GM19438 (cell line): Measurements from ENCODE around the gene PRIMA1.

Experiments
- ATAC-seq: cut with Tn5 transposase; IDR thresholded peaks from one replicate; pipeline ENCODE4 v1.9.1; 2021; ENCODE audit warnings: low read depth; ENCODE audit not compliant: unreplicated experiment

The PRIMA1 gene

DNA sequence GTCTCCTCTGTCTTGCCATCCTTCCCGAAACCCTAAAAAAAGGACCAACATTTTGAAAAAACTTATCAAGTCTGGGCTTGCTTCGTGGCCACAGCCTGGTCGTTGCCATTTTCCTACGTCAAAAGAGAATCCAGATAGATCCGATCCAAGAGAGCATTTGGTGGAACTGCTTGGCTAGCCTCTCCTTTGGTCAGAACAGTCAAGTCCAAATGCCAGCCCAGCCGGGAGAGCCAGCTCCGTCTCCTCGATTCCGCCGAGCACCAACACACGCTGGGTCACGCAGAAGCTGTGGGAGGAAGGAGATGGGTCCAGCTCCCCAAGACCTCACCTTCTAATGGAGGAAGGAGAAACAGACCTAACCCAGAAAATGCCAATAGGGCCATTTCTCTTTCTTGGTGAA lies 9.3 kb upstream of the PRIMA1 start:
- ATAC-seq: no peak

DNA sequence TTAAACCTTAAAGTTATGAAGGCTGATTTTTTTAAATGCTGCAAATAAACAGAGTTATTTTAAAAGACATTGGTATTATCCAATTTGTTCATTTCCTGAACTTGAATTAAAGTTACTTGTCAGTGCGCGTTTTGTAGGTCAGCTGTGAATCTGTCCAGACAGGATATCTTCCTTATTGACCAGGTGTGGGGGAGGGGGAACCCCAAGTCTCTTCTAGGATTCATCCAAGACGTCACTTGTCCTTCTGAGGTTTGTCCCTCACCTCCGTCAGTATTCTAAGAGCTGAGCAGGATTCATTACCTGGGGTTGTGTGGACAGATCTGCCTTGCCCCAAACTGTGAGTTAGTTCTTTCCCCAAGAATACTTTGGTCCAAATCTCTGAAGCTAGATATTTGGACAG lies 8.8 kb upstream of the PRIMA1 start:
- no peak for ATAC-seq

DNA sequence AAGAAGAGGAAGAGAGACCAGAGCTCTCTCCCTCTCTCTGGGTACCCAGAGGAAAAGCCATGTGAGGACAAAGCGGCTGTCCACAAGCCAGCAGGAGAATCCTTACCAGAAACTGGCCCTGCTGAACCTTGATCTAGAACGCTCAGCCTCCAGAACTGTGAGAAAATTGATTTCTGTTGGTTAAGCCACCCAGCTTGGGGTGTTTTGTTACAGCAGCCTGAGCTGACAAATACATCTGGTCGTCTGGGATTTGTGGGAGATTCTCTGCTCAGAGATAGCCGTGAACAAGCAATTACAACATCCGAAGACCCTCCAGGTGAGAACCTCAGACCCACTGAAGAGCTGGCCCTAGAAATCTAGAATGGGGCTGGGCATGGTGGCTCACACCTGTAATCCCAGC lies 6.5 kb upstream of the PRIMA1 start:
- no peak for ATAC-seq

DNA sequence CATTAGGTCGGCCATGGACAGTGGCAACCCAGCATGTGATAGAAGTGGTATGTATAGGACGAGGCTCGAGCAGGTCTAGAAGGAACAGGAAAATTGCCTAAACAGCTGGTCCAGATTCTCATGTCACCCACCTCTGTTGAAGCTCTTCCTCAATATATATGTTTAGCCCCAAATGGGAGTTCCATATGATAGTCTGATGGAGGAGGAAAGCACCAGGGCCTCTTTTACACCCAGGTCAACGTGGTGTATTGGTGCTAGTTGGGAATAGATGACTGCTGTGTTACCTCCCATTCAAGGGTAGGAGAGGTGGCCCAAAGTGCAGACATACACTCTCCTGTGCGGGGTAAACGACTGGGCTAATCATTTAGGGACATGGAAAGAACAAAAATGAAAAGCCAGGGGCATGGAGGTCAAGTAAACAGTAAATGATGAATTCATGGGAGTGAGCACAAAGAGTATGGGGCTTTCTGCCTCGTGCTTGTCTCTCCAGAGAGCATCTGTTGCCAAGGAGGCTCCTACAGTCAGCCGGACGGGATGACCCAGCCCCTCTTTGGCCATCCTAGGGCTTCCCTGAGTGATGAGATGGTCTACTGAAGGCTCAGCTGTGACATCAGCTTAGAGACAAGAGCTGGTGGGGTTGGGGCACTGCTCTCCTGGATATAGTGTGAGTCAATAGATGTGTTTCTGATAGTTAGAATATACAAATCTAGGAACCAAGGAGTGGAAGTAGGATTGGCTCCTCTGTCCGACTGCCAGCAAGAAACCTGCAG lies 5.5 kb upstream of the PRIMA1 start:
- no peak for ATAC-seq

DNA sequence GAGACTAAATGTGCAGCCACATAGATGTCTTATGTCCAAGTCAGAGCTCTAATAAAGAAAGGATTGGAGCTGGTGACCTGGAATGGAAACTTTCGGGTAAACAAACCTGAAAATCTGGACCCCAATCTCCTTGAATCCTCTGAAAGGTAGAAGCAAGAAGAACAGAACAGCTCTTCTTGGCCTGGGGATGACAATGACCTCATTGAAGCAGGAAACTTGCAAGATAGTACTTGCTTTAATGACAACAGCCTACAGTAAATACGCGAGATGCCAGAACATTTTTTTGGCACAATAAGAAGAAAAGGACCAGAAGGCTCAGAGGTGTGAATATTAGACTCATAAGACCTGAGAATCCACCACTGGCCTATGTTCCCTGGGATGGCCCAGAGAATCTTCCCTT lies 4.1 kb upstream of the PRIMA1 start:
- ATAC-seq: no peak

DNA sequence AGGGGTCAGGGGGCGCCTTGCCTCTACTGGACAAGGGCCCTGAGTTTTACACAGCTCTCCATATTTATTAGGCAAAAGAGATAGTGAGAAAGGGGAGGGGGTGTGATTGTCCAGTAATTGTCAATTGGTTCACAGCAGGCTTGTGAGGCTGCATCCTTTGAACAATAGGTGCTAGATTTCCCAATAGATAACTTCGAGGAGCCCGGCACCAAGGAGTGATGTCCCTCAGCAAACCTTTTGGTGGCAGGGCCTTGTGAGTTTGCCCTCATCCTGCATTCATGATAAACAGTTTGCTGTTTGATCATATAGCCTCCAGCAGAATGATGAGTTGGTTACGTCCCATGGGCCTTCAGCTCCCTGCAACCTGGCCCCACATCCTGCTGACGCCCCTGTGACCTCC lies 2.7 kb upstream of the PRIMA1 start:
- ATAC-seq: no peak

DNA sequence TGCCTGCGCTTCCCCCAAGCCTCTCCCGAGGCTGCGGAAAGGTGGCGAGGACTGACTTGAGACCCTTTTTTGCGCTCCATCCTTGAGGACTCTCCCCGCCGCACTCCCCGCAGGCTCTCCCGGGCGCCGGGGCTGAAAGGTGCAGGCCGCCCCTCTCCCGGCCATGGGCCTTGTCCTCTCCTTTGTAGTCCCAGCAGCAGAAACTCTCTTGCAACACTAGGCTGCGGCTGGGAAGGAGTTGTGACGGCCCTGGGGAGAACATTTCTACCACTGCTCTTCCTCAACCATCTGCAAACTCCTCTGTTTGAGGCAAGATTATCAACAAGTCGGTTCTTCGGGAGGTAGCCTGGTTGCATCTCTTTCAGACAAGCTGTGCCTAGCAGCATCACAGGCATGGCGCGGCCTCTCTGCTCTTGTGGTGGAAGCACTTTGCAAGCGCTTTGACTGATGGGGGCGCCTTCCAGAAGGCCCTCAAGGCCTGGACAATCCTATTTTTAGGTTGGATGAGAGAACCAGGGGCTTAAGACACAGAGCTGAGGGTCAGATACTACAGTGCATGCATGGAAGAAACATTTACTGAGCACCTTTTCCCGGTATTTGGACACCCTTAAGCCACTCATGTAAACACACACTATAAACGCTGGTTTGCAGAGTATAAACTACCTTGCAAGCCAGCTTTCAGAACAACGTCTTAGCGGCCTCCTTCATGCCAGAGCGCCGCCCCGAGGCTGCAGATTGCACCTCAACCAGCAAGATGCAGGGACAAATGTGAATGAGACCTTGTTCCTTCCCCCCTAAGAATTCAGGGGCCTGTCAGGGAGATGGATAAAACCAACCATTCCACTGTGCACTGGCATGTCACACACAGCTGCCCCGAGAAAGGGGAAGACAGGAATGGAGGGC lies 1.2 kb upstream of the PRIMA1 start:
- ATAC-seq: no peak

DNA sequence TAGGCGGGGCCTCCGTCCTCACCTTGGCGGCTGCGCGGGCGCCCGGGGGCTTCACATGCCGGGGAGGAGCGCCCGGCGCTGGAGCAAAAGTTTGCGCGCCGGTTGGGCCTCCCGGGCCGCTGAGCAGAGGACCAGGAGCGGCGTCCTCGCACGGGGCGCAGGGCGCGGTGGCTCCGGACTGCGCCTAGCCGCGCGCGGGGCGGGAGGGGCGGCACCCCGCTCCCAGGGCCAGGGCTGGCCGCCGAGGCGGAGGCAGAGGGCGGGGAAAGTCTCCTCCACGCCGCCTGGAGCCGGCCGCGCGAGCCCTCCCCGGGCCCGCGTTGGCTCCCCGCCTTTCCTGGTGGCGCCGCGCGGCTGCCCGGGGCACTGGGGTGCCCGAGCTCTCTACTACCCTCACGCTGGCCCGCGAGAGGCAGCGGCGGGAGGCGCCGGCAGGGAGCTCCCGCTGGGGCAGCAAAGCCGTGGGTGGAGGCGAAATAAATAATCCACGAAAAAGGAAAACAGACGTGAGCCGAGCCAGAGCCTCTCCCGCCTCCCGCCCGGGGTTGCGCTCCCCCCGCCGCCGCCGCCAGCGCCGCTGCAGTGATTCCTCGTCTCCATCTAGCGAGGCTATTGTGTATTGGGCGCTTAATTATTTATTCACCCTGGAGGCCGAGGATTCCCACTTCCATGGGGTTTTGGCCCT lies 400 bp upstream of the PRIMA1 start:
- no peak for ATAC-seq

DNA sequence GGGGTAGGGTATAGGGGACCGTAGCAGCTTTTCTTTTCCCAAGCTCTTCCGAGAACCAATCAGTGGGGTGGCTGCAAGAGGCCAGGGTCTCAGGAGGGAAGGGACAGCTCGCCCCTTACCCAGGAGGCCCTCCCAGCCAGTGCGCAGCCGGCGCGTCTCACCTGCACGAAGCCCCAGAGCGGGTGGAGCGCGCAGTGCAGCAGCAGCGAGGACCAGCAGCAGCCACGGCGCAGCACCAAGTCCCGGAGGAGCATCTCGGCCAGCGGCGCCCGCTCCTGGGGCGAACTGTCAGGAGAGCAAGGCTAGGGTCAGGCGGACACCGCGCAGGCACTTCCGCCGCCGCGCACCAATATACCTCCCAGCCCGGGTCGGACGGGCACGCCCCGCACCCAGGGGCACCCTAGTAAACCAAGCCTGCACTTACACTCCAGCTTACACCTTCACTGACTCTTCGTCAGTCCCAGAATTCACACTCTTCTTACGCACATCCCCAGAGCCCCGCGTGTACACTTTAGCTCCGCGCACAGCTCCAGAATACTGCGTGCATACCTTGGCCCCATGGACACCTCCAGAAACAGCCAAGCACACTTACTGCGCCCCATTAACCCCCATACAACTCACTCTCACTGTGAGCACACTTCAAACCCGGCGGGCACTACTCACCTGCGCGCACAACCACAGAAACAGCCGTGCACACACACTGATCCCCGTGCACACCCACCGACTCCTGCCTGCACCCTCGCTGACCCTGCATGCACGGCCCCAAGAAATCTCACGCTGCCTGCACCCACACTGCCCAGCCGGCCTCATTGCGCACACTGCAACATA lies 606 bp downstream of the PRIMA1 start:
- no peak for ATAC-seq

DNA sequence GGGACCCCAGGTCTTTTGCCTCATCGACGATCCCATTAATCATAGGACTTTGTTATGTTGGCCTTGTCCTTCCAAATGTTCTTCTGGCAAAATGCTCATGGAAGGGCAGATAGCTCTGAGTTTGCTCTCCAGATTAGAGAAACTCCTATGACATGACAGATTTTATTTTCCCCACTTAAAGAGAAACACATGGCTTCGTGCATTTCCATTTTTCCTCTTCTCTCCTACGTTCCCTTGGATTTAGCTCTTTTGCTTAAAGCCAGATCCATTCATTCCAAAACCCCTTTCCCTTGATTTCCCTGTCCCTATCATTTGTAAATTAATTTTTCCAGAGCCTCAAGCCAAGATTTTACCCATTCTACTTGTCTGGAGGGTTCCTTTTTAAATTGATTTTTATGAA lies 2.9 kb downstream of the PRIMA1 start:
- ATAC-seq: no peak

DNA sequence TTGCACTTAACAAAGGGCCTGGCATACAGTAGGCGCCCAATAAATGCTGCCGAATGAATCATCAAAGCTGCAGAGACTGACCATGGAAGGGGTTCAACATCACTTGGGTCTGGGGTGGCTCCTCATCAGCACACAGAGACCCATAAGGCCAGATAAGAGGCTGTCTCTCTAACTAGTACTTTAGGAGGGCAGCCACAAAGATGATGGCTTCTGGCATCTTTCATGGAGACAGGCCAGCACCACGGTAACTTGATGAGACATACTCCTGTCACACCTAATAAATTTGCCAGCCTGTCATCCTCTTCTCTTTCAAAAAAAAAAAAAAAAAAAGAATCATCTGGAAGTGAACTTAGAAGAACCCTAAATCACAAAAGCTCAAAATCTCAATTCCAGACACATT lies 3.4 kb downstream of the PRIMA1 start:
- ATAC-seq: no peak

DNA sequence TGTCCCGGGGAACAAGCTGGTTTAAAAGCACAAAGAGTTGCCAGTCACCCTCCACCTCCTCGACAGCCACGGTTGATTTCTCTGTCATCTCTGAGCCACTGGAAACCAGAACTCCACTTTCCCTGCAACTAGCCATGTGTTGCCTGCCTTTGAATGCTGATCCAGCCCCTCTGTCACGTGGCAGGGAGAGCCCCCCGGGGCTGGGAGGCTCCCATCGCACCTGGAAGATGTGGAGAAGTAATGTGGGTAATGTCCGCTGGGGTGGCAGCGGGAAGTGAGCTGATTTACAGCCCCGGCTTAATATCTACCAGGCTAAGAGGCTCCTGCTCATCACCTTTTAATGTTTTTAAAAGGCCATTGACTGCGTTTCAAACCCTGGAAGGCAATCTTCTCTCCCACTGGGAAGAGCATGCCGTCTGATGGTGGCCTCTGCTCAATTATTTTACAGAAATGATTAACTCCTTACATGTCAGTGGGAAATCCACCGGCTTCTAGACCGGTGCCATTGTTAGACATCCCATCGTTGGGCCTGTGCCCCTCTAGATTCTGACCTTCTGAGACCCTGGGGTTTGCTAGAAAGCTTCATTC lies 7.4 kb downstream of the PRIMA1 start:
- no peak for ATAC-seq

DNA sequence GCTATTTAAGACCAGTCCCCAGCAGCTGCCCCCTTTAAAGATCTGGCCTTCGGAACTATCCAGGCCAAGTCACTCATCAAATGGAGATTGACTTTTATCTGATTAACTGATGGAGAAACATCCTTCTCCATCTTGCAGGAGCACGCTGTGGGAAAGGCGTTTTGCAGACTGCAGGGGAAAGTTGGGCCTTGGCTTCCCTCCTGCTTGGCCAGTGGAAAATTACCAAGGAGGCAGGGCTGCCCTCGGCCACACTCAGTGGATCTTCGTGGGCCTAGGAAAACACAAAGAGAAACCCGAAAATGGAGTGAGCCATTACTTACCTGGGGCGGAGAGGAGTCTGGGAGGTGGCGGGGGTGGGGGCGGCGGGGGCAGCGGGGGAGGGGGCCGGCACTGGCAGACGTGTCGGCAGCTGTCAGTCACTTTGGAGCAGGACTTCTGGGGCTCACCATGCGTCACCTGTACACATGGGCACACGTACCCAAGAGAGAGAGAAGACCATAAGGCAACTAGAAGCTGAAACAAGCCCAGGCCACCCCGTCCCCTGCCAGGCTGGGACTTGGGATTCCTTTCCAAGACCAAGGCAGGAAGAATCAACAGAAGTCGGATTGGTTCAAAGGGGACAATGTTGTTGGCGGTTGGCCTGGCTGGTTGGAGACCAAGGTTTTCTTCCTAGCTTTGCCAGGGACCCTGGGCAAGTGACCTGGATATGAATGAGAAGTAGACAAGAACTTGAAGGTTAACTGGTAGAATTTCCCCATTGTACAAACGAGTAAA lies 9.2 kb downstream of the PRIMA1 start:
- no peak for ATAC-seq

DNA sequence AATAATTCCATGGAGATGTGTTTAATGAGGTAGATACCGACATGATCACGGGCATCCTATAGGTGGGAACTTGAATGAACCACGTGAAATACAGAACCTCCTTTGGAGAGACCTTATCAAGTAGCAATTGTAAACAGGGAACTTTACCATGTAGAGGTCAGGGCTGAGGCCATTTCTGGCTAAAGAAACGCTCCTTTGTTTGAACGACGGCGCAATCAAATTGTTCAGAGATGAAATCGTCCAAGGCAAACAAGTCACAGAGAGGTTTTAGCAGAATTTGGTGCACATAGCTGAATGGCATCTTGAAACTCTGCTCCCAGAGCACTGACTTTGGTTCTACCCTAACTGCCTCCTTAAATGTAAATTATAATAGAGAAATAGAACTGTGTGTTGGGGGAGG lies 9.8 kb downstream of the PRIMA1 start:
- no peak for ATAC-seq

DNA sequence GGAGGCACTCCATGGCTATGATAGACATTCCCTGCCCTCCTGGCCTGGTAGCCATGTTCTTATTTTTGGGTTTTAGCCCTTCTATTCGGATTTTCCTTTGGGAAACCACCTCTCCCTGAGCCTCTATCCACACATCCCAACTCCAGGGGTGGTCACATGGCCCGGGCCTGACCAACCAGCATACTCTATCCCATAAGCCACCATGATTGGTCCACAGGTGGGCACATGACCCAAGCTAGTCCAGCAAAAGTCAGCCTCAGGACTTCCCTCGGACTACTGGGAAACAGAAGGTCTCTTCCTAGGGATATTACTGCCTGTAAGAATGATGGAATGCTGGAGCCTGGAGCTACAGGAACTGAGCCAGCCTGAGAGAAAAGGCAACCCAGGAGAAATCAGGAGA lies 12.5 kb downstream of the PRIMA1 start:
- no peak for ATAC-seq

DNA sequence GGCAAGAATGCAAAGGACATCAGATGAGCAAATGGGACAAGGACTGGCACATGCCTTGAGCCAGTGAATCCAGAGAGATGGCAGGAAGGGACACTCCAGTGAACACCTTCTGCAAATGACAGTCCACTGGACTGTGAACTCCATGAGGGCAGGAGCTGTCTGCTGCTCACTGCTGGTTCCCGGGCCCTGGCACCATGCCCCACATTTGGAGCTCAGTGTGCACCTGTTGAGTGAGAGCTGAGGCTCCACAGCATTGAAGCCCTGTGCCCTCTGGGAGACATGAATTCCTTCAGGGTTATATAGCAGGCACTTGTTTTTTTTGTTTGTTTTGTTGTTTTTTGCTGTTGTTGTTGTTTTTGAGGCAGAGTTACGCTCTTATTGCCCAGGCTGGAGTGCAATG lies 13.1 kb downstream of the PRIMA1 start:
- no peak for ATAC-seq

DNA sequence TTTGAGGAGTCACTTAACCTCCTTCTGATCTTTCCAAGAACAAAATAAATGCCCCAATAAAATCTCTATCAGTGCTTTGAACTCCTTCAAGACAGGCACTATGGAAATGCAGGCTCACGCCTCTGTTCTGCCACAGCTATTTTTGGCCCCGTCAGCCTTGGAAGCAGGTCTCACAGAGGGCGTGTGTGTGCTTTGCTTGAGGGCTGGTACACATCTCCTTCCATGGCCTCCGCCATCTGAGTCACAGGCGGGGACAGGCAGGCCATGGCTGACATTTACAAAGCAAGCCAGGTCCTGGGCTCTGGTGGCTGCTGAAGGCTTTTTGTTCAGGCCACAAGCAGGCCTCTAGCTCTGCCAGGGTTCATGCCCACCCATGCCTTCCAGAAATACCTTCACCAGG lies 16.0 kb downstream of the PRIMA1 start:
- no peak for ATAC-seq

DNA sequence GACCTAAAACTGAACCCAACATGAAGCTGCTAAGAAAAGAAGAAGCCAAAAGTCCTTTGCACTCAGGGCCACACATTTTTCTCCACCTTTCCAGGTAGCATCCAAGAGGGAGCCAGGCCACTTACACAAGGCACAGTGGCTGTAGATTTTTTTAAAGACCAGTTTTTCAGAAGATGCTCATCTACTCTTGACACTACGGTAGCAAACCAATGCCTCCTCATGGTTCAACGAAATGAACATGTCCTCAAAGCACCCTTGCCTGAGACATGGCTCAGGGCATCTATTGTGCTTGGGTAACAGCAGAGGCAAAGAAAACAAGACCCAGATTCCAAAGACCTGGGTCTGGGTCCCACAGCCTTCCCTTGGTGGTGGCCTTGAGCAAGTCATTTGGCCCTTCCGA lies 22.3 kb downstream of the PRIMA1 start:
- no peak for ATAC-seq

DNA sequence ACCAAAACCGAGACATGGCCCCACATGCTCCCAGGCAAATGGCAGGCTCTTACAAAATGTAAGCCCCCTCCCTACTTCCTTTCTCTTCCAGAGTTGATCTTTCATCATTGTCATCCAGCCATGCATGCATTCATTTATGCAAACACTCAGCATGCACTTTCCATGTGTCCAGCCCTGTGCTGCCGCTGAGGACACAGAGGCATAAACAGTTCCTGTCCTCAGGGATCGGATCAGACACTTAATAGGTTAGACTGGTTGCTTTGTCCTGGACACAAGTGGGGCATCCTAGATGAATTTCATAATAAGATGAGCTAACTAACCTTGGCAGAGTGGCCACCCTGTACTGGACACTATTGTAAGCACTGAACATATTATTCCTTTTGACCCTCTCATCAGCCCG lies 23.1 kb downstream of the PRIMA1 start:
- ATAC-seq: no peak
